DMS53 (cell line): Measurements from ENCODE around the gene RIOK1.
A peak's percentile ranks its signal among the peaks of the same experiment; 100 is the strongest.
"Not testable (repeated sequence)": the region's sequence is repeated elsewhere in the genome, so short reads cannot be mapped to it uniquely, and the experiment has no call there.

Source experiments
- DNase-seq: peaks from one replicate; lab custom pipeline; 2025; lab: John Stamatoyannopoulos, UW

The RIOK1 gene

GRCh38 chr6:7441048-7441775, 51.6 kb downstream of the RIOK1 start:
- no peak for DNase-seq

DNA sequence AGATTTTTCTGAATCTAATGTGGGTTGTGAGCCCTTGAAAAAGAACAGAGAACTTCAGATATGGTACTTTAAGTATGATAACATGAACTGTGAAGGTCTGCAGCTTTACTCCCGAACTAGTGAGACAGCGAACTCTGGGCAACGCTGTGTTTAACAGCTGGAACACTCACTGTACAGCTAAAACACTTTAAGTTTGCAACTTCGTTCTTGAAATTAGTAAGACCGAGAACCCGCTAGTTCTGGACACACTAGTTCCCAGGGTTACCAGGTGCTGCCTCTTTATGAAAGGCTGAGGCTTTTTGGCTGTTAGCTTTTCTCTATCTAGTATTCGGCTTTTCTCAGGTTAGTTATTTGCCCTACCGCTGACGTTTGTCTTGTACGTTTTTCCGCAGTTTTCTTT, 52.9 kb downstream of the RIOK1 start:
- no peak for DNase-seq

DNA sequence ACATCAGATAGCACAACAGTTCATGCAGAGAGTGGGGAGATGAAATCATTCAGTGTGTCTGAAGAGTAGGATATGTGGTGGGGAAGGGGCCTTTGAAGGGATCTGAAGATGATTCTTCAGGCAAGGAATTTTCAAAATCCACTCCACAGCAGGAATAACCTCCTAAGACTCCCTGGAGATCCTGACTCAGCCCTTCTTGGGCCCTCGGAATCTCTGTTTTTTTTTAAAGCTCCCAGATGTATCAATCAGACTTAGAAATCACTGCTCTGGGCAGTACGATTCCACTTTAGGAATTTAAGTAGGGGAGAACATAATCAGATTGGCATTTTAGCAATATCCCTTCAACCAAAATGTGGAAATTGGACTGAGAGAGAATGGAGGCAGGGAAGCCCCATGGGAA, 55.5 kb downstream of the RIOK1 start:
- no peak for DNase-seq

DNA sequence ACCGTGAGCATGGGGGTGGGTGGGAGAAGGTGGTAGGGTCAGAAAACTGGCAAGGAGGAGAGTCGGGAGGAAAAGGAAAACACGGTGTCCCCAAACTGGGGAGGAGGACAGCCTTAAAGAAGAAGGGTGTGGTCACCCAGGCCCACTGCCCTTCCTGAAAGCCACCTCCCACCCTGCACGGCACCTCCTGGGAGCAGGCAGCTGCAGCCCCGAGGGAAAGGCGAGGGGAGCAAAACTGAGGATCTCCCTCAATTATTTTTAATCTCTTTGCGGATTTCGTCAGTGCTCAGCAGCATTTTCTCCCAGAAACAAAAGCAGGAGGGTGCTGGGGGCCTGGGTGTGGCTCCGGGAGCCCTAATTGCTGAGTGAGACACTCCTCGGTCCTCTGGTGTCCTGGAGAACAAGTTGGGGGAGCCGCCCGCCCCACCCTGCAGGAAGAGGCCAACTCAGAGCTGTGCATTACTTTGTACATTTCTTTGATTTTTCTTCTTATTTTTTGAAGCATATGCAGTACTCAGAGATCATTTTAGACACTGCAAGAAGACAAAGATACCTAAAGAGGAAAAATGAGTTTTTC, 56.4 kb downstream of the RIOK1 start:
- no peak for DNase-seq

DNA sequence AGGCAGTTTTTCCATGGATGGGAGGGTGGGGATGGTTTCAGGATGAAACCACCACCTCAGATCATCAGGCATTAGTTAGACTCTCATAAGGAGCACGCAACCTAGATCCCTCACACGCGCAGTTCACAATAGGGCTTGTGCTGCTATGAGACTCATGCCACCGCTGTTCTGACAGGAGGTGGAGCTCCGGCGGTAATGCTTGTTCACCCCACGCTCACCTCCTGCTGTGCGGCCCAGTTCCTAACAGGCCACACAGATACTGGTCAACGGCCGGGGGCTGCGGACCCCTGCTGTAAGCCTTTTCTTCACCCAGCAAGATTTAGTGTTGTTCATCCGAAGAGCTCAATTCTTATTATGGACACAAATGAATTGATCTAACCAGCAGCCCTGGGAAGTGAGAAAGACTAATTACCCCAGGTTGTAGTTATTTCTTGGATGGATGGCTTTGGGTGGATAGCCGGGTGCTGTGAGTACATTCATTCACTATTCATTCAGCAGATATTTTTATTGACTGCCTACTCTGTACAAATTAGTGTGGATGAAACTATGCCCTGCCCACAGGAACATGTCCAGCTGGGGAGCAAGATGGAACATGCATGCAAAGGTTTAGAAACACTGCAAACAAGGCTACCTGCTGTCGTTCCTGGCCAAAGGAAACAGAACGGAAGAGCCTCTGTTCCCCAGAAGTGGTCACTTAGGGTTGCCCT, 57.2 kb downstream of the RIOK1 start:
- no peak for DNase-seq

DNA sequence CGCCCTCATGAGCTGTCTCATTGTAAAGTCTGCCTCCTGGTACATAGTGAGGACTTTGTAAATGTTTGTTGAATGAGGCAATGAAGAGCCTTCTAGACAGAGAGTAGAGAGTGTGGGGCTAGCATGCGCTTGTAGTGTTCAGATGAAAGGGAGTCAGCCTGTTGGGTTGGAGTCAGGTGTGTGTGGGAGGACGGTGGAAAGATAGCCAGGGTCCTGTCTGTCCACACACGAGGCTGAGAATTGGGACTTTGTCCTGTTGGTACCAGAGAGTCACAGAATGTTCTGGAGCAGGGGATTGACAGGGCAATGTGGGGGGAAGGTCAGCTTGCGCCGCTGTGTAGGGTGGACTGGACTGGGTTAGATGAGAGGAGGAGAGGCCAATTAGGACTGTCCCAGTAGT, 58.6 kb downstream of the RIOK1 start:
- DNase-seq, result no peak

DNA sequence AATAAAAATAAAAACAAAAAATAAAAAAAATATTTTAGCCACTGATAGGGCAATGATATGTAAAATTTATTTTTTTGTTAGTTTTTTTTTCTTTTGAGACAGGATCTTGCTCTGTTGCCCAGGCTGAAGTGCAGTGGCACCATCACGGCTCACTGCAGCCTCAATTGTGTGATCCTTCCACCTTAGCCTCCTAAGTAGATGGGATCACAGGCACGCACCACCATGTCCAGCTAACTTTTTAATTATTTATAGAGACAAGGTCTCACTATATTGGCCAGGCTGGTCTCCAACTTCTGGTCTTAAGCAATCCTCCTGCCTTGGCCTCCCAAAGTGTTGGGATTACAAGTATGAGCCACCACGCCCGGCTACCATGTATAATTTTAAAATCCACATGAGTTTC, 59.4 kb downstream of the RIOK1 start:
- no peak for DNase-seq

DNA sequence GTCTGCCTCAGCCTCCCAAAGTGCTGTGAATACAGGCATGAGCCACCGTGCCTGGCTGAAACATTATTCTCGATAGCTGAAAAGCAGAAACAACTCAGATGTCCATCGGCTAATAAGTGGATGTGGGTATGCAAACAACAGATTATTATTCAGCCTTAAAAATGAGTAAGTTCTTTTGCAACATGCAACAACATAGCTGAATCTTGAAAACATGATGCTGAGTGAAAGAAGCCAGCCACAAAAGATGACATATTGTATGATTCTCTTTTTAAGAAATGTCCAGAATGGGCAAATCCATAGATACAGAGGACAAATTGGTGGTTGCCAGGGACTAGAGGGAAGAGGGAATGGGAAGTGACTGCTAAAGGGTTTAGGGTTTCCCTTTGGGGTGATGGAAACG, 61.7 kb downstream of the RIOK1 start:
- DNase-seq, result no peak

DNA sequence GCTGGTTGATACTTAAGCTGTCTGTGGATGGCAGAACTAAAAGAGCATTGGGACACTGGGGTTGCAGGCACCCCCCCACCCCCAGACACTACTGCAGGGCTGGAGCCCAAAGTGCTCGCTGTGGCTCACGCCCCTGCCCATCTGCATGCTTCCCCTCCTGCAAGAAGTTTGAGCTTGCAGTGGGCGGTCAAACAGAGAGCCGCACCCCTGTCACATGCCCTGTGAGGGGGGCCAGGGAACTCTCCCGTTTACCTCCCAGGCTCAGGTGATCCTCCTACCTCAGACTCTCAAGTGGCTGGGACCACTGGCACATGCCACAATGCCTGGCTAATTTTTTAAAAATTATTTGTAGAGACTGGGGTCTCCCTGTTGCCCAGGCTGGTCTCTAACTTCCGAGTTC, 63.3 kb downstream of the RIOK1 start:
- no peak for DNase-seq

GRCh38 chr6:7454696-7455358, 65.2 kb downstream of the RIOK1 start:
- DNase-seq, result no peak

GRCh38 chr6:7456302-7456701, 66.7 kb downstream of the RIOK1 start:
- not testable (repeated sequence) for DNase-seq

DNA sequence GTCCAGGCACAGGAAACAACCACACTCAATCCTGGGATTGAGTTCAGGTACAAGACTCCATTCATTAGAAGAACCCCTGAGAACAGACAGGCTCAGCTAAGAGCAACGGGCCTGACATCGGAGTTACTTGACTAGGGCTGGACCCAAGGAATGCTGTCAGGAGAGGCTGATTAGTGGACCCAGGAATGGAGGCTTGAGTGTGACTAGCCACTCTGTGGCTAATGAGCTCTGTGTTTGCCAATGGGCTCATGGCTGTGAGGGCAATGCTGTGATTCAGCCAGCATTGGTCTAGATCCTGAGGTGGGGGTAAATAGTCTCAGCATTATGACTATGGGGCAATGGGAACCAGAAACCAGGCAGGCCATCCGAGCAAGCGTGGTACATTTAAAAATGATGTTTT, 71.8 kb downstream of the RIOK1 start:
- DNase-seq, result no peak

DNA sequence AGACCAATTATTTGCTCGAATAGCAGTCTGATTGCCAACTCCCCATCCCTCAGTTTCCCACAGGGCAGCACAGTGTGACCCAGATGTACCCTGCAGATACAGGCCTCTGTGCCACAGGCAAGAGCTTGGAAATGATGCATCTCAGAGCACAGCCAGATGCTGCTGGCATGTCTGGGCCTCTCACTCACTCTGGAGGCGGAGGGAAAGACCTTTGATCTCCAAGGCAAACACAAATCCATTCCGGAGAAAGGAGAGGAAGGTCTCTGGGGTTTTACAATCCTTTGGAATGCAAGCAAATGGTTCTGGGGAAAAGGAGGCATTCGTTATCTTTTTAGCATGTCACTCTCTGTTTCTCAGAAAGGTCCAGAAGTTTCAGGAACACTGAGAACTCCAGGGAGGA, 74.2 kb downstream of the RIOK1 start:
- peak; percentile 36 for DNase-seq

DNA sequence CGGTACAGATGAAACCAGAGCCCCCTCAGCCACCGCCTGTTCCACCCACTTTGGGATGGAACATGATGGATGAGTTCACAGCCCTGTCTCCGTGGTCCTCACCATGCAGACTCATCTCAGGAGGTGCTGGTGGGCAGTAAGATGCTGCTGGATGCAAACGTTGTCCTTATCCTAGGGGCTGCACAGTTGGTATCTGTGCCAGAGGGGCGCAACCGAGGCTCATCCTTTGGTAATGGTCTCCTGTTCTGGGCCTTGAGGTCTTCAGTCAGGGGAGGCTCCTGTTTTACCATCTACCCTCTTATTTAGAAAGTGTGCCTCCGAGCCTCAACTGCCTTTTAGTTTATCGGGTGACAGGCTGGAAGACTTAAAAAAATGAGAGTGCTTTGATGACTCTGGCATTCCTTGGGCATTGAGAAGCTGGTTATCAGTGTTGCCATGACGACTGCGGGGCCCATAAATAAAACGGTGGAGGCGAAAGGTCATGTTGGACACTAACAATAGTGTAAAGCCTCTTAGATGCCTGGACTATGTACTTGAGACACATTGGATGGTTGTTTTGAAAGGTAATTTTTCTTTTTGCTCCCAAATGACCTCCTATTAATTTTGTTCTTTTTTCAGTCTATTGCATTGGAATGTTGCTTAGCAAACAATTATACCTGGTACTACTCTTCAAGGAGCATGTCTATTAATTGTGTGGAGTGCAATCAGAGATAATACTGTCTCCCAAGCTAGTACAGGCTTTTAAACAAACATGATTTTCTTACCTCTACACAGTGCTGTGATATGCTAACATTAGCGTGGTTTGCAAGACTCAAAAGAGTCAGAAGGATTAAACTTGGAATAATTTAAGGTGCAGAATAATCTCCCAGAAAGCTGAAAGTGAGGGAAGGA, 77.6 kb downstream of the RIOK1 start:
- peak; percentile 35 for DNase-seq
